Inflammatory macrophage (primary cell): ENCODE data around the gene SHROOM4.

ENCODE experiments used
- DNase-seq, 2 donors: peaks; one replicate each; pipeline ENCODE4 v3.0.0-alpha.2; 2020 to 2022

Gene SHROOM4

DNA sequence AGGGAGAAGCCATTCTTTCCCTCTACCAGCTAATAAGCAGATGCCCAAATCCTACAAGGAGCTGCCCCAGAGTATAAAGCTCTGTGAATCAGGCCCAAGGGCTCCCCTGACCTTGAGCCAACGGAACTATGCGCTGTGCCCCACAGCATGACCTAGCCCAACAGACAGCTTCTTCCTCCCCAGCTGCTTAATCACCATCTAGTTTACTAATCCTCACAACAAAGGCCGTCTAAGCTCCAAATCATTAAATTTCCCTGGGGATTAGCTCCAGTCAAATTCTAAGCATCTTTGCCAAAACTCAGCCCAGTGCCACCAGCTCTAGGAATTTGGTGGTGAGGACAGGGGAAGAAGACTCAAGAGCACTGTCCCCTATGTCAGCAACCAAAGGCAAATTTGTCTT is 113.1 kb downstream of the SHROOM4 start:
- DNase-seq, result no peak

DNA sequence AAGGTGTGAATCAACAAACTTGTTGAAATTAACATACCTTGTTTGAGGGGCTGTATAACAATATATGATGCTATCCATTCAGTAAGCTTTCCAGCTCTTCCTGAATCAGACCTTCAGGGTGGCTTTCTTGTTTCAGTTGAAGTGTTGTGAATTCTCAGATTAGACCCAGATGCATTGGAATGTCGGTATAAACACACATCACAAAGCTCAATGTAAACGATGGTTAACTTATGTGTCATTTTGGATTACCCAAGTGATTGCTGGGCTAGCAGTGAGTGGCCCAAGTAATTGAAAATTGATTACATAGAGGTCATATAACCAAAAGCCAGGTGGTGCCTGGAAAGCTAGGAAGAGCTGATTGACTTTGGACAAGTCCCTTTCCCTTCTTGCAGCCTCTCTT is 115.0 kb downstream of the SHROOM4 start:
- no peak for DNase-seq

DNA sequence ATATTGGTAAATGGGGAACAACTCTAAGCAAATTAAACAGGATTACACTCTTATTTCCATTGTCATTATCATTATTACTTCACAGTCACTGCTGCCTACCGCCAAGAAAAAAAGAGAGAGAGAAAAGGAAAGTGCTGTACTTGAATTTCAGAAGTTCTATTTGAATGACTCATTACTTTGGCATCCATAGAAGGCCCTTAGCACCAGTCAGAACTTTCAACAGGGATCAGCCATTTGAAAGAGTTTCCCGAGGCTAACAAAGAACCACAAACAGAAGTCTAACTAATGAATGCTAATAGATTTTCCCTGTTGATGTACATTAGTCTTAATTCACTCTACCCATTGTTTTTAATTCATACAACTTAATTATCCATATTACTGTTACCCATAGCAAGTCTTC is 116.3 kb downstream of the SHROOM4 start:
- no peak for DNase-seq

DNA sequence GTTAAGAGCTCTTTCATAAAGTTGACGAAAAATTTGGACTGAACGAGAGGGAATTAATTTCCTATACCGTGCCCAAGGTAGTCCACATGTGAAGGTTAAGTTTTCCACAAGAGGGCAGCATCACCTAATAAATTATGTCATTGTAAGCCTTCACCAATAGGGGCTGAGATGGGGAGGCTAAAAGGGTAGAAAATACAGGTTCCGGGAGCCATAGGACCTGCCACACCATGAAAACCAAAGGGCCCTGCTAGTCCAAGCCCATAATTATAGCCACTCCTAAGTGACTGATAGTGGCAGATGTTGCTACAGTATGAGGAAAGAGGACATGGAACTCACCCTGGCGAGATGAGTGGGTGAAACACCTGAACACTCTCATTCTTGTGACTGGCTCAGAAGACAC is 122.2 kb downstream of the SHROOM4 start:
- DNase-seq, result peak; percentile 24 to 32

DNA sequence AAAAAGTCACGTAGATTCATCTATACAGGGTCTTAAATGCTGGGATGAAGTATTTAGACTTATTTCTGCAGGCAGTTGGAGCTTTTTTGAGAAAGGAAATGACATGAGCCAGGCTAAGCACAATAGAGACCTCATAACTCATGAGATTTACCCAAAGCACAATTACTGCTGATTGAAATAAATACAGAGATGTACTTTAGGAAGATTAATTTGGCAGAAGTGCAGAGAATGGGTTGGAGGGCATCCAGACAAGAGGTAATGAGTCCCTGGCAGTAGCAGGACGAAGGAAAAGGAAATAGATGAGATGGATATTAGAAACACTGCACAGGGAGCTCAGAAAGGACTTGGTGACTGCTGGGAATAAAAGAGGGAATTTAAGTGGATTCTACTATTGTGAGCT is 129.1 kb downstream of the SHROOM4 start:
- DNase-seq, result no peak

DNA sequence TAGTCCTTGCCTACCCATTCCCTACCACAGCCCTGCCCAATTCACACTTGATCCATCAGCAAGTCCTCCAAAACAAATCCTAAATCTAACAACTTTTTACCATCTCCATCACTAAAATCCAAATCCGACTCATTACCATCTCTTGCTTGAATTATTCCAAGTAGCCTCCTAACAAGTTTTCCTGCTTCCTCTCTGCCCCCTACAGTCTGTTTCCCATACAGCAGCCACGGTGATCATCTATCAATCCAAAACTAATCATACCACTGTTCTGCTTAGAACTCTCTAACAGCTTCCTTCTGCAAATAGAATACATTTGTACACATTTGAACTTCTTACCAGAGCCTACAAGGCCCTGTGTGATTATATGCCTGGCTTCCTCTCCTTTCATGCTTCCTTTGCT is 133.0 kb downstream of the SHROOM4 start:
- no peak for DNase-seq

DNA sequence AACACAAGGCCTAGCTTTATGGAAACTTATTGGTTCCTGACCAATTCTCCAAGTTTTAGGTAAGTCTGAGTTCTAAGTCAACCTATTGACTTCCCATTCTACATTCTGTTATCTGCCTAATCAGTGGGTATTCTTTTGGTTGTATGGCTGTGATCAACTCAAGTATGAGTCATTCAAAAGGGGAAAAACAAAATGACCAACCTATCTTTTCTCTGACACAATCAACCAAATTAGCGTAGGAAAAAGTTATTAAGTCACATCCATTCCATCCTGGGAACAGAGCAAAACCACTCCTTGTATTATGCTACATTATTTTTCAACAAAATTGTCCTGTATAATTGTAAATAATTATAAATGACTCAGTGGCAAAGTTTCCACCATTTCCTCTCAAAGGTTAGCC is 136.2 kb downstream of the SHROOM4 start:
- DNase-seq, result no peak

DNA sequence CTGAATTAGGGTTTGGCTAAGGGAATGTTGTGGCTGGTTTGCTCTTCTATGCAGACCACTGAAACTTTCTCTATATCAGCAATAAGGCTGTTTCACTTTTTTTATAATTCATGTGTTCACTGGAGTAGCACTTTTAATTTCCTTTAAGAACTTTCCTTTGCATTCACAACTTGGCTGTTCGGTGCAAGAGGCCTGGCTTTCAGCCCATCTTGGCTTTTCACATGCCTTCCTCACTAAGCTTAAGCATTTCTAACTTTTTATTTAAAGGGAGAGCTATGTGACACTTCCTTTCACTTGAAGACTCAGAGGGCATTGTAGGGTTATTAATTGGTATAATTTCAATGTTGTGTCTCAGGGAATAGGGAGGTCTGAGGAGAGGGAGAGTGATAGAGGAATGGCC is 142.3 kb downstream of the SHROOM4 start:
- DNase-seq, result no peak

DNA sequence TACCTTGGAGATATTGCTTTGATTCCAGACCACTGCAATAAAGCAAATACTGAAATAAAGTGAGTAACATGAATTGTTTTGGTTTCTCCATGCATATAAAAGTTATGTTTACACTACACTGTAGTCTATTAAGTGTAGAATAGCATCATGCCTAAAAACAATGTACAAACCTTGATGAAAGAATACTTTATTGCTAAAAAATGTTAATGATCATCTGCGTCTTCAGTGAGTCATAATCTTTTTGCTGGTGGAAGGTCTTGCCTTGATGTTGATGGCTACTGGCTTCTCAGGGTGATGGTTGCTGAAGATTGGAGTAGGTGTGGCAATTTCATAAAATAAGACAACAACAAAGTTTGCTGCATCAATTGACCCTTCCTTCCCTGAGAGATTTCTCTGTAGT is 145.1 kb downstream of the SHROOM4 start:
- no peak for DNase-seq

DNA sequence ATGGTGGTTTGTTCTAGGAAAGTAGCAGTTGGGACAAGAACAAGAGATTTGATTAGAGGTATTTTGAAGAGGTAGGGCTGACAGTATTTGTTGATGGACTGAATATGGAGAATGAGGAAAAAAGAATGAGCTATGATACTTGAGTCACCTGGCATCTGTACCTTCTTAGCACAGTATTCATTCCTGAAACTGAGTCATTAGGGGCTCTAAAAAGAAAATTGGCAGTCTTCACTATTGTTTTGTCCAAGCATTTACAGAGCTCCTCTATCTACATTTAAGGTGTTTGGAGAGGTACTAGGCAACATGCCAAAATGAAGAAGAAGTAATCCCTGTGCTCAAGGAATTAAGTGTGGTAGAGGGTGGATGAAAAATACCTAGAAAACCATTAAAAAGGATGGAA is 165.8 kb downstream of the SHROOM4 start:
- no peak for DNase-seq

DNA sequence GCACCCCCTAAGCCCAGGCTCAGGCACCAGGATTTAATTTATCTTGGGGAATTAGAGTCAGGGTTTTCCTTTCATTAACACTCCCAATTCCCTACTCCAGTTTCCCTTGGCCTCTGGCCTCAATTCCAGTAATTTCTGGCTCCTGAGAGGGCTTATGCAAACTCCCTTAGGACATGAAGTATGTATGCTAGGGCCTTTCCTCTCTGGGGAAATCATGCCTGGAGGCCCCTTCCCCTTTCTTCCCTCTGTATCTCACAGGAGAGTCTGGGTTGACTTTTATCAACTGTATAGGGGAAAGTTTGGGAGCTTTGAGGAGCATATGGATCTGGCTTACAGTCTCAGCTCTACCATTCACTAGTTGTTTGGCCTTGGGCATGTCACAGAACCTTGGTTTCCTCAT is 169.5 kb downstream of the SHROOM4 start:
- no peak for DNase-seq

DNA sequence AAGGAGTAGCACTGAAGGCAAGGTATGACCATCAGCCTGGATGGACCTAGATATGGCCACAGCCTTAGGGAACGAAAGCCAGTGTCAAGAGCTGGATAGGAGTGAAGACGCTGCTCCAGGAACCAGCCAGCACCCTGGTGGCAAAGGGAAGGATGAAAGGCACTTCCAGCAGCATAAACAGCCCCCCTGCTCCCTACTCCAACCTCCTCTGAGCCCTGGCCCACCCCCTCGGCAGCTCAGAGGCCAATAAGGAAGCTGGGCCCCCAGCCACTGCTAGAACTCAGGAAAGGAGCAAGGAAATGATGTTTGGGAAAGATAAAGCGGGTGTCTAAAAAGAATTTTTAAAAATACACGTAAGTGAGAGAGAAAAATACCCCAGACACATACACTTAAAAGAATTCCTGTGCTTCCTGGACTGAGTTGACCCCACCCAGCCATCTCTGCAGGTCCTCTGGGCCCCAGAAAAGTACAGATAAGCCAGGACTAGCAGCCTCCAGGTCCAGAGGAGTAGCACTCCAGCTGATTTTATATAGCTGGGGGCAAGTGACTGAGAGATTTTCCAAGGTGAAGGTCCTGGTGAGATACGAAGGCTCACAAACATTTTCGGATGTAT is 170.4 kb downstream of the SHROOM4 start:
- DNase-seq, result no peak

DNA sequence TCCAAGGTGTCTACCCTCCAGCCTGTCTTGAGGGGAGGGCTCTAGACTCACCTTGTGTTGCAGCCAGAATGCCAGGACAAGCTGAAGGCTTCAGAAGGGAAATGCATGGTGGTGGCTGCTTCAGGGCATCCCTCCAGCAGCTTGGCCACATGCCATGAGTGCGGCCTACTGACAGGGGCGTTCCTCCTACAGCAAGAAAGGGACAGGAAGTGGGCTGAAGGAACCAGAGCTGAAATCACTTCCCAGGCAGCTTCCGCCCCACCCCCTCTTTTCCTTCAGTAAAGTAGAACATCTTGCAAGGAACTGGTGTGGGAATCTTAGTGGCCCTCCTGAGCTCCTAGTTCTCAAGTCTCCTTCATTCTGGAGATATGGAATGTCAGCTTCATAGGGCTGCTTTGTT is 175.9 kb downstream of the SHROOM4 start:
- peak; percentile 15 to 17 for DNase-seq

DNA sequence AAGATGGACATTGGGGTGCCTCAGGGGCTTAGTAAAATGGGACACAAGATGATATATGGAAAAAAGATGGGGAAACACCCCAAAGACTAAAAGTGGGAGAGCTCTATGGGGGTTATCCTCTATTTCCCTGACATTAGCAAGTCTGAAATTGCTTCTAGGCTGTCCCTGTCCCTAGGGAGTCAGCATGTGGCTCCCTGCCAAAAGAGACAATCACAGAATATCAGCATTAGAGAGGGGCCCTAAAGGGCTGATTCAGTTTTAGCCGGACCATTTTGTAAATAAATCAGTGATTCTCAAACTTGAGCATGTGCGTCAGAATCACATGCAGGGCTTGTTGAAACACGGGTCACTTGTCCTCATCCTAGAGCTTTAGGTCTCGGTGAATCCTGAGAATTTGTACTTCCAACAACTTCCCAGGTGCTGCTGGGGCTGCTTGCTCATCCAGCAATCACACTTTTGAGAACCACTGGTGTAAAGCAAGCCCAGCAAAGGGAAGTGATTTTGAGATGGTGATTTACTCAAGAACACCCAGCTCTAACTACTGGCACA is 178.1 kb downstream of the SHROOM4 start:
- DNase-seq, result no peak

DNA sequence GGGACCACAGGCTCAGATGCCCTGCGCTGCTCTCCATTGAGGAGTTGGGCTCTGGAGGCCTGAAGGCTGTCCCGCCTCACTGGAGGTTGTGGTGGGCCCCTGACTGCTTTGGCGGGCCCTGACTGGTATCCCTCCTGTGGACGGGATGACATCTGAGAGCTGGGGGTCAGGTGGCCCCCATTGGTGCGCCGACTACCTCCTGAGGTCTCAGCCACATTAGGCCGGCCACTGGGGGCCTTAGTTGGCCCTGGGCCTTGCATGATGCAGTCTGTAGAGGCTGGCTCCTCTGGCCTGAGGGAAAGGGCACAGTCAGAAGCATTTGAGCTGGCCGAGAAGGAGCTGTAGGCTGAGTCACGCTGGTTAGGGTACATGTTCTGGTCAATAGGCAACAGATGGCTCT is 178.8 kb downstream of the SHROOM4 start:
- DNase-seq, result no peak

DNA sequence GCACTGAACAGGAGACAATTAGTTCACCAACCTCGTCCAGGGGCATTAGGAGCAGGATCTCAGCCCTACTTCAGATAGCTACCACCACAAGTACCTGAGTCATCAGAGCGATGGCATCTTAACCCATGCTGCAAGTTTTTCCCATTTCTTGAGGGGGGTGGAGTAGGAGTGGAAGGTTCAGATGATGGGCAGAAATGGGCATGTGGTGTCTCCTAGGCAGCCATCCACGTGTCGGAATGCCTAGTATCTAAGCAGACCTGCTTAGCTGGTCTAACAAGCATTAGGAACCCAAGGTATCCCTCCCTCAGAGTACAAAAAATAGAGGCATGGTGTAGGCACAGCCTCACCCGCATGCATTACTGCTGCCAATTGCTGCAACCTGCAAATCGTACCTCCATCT is 184.2 kb downstream of the SHROOM4 start:
- DNase-seq, result no peak

DNA sequence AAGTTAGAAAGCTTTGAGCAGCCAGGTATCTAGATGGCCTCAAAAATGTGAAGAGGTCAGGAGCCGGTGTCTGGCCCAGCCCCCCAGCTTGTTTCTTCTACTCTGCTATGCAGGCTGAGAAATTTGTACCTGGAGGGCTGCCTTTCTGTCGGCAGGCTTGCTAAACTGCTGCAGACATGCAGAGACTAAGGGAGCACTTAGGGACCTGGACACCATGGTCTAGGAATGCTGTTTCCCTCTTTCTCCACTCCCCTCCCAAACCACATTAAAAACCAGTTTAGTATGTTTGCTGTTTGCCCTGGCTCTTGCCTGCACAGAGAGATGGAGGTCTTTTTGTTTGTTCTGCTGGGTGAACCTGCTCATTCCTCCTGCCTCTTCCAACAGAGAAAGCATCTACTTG is 186.3 kb downstream of the SHROOM4 start:
- no peak for DNase-seq

DNA sequence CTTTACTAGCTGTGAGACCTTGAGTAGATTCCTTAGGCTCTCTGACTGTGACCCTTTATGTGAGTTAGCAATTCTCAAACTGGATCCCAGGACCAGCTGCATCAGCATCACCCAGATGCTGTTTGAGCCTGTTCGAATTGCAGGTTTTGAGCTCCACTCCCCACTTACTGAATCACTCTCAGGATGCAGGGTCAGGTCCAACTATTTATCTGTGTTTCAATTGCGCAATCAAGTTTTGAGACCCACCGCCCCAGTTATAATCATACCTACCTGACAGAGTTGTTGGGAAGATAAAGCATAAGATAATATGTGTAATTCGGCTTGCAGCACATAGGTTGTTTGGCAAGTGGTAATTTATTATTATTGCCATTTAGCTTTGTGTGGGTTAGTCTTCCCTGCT is 187.6 kb downstream of the SHROOM4 start:
- no peak for DNase-seq

DNA sequence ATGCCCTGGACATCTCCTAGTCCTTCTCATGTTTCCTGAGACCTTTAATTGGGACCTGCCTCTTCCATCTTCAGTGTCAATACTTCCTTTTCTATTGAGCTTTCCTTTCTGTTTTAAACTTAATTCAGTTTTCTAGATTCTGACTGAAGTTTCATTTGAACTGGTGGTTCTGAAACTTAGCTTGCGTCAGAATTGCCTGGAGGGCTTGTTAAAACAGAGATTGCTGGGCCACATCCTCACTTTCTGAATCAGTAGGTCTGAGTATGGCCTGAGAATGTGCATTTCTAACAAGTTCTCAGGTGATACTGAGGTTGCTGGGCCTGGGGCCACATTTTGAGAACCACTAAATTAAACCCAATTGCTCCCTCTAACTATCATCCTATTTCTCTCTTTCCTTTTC is 191.2 kb downstream of the SHROOM4 start:
- DNase-seq, result no peak

DNA sequence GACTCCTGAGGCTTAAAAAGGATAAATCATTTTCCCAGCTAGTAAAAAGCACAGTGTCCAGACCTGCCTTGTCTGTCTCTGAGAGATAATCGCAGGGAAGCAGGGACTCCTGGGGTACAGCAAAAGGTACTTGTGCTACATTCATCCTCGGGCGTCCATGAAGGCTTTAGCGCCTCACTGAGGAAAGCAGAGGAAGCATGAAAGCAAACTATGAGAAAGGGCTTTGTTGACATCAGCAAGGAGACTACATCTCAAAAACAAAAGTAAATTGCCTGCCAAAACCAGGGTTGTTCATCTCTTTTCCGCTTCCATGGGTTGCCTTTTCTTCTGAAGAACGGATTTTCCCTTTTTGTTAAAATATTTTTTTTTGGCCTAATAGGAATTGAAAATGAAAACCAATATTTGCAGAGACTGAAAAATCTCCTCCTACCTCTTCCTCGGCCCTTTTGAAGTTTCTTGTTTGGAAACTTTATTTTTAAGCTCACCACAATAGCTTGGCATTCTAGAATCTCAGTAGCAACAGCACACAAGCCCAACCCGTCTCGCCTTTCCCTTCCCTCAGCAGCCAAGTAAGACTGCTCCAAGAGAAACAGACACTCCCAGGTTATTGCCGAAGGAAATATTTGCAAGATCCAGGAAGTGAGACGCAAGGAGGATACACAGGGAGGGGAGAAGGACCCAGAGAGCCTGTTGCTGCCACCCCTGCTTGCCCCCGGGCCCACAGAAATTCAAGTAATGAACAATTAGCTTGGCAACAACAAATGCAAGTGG is 195.0 kb downstream of the SHROOM4 start:
- no peak for DNase-seq

DNA sequence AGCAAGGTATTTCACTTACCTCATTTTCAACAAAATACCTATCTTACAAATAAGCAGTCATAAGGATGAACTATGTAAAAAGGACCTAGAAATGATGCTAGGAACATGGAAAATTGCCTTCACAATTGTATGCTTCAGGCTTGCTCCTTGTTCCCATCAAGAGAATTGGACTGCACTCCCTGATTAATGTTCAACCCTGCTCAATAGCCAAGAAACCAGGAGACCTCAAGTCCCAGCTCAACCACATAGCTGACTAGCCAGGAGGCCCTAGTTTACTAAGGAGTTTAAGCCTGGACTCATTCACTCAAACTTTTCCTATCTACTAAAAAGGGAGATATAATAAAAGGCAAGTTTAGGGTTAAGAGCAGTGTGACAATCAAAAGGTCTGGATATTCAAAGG is 196.8 kb downstream of the SHROOM4 start:
- DNase-seq, result no peak

DNA sequence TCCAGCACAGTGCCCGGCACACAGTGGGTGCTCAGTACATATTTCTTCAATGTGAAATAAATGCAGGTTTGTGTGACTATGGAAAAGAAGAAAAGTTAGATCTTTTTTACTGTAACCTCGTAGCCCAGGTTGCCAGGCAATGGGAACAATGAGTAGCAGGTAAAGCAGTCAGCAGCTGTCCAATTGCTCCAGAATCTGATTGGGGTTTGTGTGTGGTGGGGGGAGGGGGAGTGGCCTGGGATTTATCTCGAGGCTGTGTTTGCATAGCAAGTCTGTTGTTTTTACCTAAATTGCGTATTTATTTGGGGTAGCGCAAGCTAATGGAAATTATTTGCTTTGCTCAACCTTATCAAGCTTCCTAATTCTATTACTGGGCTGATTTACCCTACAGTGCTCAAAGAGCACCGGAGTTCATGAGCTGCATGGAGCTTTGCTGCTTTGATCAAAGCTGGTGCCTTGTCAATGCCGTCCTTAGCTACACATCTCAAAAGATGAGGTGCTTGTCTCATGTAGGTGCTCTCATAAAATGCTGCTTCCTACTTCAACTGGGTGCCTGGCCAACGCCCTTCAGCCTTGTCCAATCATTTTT is 198.3 kb downstream of the SHROOM4 start:
- DNase-seq, result no peak

DNA sequence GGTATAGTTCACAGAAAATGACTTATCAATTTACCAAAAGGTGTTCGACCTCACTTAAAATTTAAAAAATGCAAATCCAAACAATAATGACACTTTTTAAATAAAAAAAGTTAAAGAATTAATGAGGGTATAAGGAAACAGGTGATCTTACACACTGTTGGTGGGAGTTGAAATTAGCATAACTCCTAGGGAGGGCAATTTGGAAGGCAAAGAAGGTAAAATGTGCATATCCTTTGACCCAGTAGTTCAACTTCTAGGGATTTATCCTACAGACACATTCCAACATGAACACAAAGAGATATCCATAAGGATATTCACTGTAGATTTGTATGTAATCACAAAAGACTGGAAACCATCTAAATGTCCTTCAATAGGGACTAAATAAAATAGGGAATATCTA is 199.5 kb downstream of the SHROOM4 start:
- no peak for DNase-seq

DNA sequence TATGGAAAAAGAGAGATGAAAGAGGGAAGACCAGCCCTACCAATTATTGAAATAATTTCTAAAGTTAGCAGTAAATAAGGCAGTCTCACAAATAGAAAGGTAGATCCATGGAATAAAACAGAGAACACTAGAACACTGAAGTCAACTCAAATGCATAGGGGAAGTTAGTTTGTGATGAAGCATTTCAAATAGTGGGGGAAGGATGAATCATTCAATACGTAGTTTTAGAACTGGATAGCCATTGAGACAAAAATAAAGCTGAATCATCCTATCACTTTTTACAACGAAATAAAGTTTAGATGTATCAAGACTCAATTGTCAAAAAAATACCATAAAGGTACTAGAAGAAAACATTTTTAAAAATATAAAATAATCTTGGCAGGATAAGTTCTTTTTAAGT is 200.1 kb downstream of the SHROOM4 start:
- peak in 1 of 2 donors; percentile 5 for DNase-seq
